Neutrophil (primary cell): ENCODE measurements around the gene PLEKHA7.

ENCODE experiments used
- H3K27ac ChIP-seq: fragments of 200-600 bp; sonication (generic); 2 replicates; pipeline ENCODE4 v1.5.1; 2016; ENCODE audit warnings: mild to moderate bottlenecking, moderate library complexity
- H3K27me3 ChIP-seq: fragments of 200-600 bp; sonication (generic); 2 replicates; pipeline ENCODE4 v1.6.0; 2016; ENCODE audit warnings: mild to moderate bottlenecking
- H3K36me3 ChIP-seq: fragments of 200-600 bp; sonication (generic); 2 replicates; pipeline ENCODE4 v1.5.1; 2017
- H3K4me1 ChIP-seq, 2 experiments: fragments of 200-600 bp in 1 of 2; sonication (generic) in 1 of 2; 1 replicate in 1 of 2; 2 replicates in 1 of 2; pipeline versions ENCODE4 v1.5.1 to v1.6.1; 2013 to 2016; ENCODE audit warnings: low read depth in 1 of 2, low read length in 1 of 2, mild to moderate bottlenecking in 1 of 2, moderate library complexity in 1 of 2; ENCODE audit not compliant: control insufficient read depth in 1 of 2, insufficient read depth in 1 of 2
- H3K4me3 ChIP-seq, 2 experiments: fragments of 200-600 bp in 1 of 2; sonication (generic) in 1 of 2; 1 replicate in 1 of 2; 2 replicates in 1 of 2; pipeline ENCODE4 v1.5.1; 2013 to 2016; ENCODE audit warnings: low read depth in 1 of 2, low read length in 1 of 2, mild to moderate bottlenecking in 1 of 2, moderate library complexity in 1 of 2
- H3K9me3 ChIP-seq: fragments of 200-600 bp; sonication (generic); 2 replicates; pipeline ENCODE4 v1.5.1; 2016
- CTCF ChIP-seq: fragments of 200-600 bp; sonication (generic); IDR thresholded peaks from 2 replicates; pipeline ENCODE4 v1.5.1; 2016; ENCODE audit warnings: antibody characterized with exemption

The PLEKHA7 gene

GRCh38 chr11:16942911-16943310, 71.3 kb downstream of the PLEKHA7 start:
- H3K36me3 ChIP-seq, result no peaks in the 10 kb centered on the region
- no peaks in the 10 kb centered on the region for H3K9me3 ChIP-seq
- H3K27me3 ChIP-seq, result peaks cover 8% of the 10 kb centered on the region

GRCh38 chr11:16942342-16942741, 71.9 kb downstream of the PLEKHA7 start:
- Histone ChIP-seq H3K36me3 (no peaks in the 10 kb centered on the region), H3K9me3 (no peaks in the 10 kb centered on the region)
- no peak for TF ChIP-seq CTCF

More at GRCh38 chr11:16942911-16943310, 71.3 kb downstream of the PLEKHA7 start:
- TF ChIP-seq CTCF, result no peak
- H3K4me1 ChIP-seq, result peaks cover 9 to 14% of the 10 kb centered on the region in 2 experiments
- no peak overlapping the region for H3K4me3 ChIP-seq
- H3K27ac ChIP-seq, result no peak overlapping the region

GRCh38 chr11:16941935-16942334, 72.3 kb downstream of the PLEKHA7 start:
- Histone ChIP-seq H3K4me1 (peaks cover 9 to 14% of the 10 kb centered on the region in 2 experiments), H3K27ac (no peak overlapping the region), H3K4me3 (no peak overlapping the region), H3K9me3 (no peaks in the 10 kb centered on the region), H3K36me3 (no peaks in the 10 kb centered on the region), H3K27me3 (peaks cover 8% of the 10 kb centered on the region)
- no peak for TF ChIP-seq CTCF

More at GRCh38 chr11:16942342-16942741, 71.9 kb downstream of the PLEKHA7 start:
- peaks cover 8% of the 10 kb centered on the region for H3K27me3 ChIP-seq
- H3K4me3 ChIP-seq, result no peak overlapping the region
- H3K27ac ChIP-seq, result no peak overlapping the region
- peaks cover 9 to 14% of the 10 kb centered on the region in 2 experiments for H3K4me1 ChIP-seq

- H3K27ac ChIP-seq, result no peak overlapping the region
- TF ChIP-seq CTCF, result no peak
- H3K27me3 ChIP-seq, result peaks cover 35% of the 10 kb centered on the region
- H3K9me3 ChIP-seq, result no peaks in the 10 kb centered on the region
- H3K36me3 ChIP-seq, result no peaks in the 10 kb centered on the region
- H3K4me1 ChIP-seq, result peaks cover 3 to 5% of the 10 kb centered on the region in 2 experiments
- H3K4me3 ChIP-seq, result no peak overlapping the region
Measured at GRCh38 chr11:16938061-16938460, 76.2 kb downstream of the PLEKHA7 start.

GRCh38 chr11:16936643-16937042, 77.6 kb downstream of the PLEKHA7 start:
- H3K27me3 ChIP-seq, result peaks cover 46% of the 10 kb centered on the region
- no peaks in the 10 kb centered on the region for H3K9me3 ChIP-seq
- no peak for TF ChIP-seq CTCF
- H3K4me3 ChIP-seq, result no peak overlapping the region
- no peaks in the 10 kb centered on the region for H3K4me1 ChIP-seq
- no peaks in the 10 kb centered on the region for H3K36me3 ChIP-seq
- H3K27ac ChIP-seq, result no peak overlapping the region
